Tibial nerve (tissue), 4 donors: ENCODE results near the gene TGFA.

Experiments used
- CTCF ChIP-seq, 5 experiments: fragments of 200-600 bp in 3 of 5; fragments of 450-650 bp in 2 of 5; sonication (generic) in 3 of 5; IDR thresholded peaks; one replicate each; pipeline ENCODE4 v1.5.1; 2016 to 2019; ENCODE audit warnings: antibody characterized with exemption in 5 of 5, mild to moderate bottlenecking in 3 of 5, moderate library complexity in 2 of 5
- EP300 ChIP-seq, 2 donors: sonication (generic); formaldehyde crosslinking; IDR thresholded peaks; one replicate each; pipeline ENCODE4 v1.6.1; 2017; ENCODE audit warnings: antibody characterized with exemption in 2 of 2, mild to moderate bottlenecking in 1 of 2

DNA sequence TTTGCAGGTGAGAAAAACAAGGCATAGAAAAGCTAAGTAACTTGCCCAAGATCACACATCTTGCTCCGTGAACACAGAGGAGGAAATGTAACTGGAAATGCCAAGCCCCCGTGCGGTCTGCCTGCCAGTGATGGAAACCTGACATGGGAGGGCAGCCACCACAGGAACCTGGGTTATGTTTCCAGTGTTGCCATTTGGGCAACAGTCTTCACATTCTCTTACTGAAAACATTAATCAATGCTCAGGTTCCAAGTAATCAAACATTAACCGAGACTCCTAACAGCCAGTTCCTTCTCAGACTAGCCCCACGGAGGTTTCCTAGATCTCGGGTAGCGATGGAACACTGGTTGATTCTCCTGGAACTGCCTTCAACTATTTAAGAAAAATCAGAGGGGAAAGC, 2.5 kb downstream of the TGFA start:
- TF ChIP-seq EP300 (IDR thresholded peaks at IDR 0.05) (no peak), CTCF (IDR thresholded peaks at IDR 0.05) (no peak)
